ENCODE data around the gene FHL3.

DNA sequence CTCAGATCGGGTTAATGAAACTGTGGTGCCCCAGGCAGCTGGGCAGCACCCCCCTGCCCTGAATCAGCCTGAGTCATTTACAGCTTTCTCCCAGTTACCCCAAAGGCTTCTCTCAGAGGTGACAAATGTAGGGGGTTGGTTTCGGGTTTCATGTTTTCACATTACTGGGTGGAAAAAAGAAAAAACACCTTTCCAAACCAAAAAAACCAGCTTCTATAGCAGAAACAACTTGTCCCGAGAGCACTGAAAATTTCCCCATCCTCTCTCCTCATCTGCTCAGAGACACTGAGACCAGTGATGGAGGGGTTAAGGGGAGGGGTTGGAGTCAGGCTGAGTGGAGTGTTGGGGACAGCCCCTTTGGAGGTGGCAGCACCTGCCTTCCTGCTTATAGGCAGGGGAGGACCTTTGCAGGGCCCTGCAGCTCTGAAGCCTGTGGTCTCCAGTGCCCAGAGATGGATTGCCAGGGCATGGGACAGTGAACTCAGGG, 22.8 kb upstream of the FHL3 start:
- TF ChIP-seq RXRA (IDR thresholded peaks at IDR 0.05; ENCODE audit: borderline replicate concordance, low read depth), result no peak
- TF ChIP-seq, protein P1, sequence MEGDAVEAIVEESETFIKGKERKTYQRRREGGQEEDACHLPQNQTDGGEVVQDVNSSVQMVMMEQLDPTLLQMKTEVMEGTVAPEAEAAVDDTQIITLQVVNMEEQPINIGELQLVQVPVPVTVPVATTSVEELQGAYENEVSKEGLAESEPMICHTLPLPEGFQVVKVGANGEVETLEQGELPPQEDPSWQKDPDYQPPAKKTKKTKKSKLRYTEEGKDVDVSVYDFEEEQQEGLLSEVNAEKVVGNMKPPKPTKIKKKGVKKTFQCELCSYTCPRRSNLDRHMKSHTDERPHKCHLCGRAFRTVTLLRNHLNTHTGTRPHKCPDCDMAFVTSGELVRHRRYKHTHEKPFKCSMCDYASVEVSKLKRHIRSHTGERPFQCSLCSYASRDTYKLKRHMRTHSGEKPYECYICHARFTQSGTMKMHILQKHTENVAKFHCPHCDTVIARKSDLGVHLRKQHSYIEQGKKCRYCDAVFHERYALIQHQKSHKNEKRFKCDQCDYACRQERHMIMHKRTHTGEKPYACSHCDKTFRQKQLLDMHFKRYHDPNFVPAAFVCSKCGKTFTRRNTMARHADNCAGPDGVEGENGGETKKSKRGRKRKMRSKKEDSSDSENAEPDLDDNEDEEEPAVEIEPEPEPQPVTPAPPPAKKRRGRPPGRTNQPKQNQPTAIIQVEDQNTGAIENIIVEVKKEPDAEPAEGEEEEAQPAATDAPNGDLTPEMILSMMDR (IDR thresholded peaks at IDR 0.05), result no peak
- TF ChIP-seq TEAD4 (IDR thresholded peaks at IDR 0.05; ENCODE audit: borderline replicate concordance, insufficient read depth), result no peak
- no peak for TF ChIP-seq EP300 (IDR thresholded peaks at IDR 0.05; ENCODE audit: borderline replicate concordance in 1 of 2, low read depth in 1 of 2, low read length in 1 of 2)
- no peak for TF ChIP-seq GATA2 (CRISPR knock-in tag; IDR thresholded peaks at IDR 0.05)
- no peak for TF ChIP-seq JUND (IDR thresholded peaks at IDR 0.05)
- no peak for TF ChIP-seq MXI1 (IDR thresholded peaks at IDR 0.05; ENCODE audit: low read depth, low read length)
- TF ChIP-seq, protein P2, sequence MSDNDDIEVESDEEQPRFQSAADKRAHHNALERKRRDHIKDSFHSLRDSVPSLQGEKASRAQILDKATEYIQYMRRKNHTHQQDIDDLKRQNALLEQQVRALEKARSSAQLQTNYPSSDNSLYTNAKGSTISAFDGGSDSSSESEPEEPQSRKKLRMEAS (IDR thresholded peaks at IDR 0.05; ENCODE audit: low read depth), result no peak
- no peak for TF ChIP-seq SMC3 (IDR thresholded peaks at IDR 0.05; ENCODE audit: low read depth, low read length)
- no peak for TF ChIP-seq RCOR1 (IDR thresholded peaks at IDR 0.05; ENCODE audit: low read length)
- TF ChIP-seq RAD21 (IDR thresholded peaks at IDR 0.05; ENCODE audit: low read length), result no peak
- TF ChIP-seq, protein P3, sequence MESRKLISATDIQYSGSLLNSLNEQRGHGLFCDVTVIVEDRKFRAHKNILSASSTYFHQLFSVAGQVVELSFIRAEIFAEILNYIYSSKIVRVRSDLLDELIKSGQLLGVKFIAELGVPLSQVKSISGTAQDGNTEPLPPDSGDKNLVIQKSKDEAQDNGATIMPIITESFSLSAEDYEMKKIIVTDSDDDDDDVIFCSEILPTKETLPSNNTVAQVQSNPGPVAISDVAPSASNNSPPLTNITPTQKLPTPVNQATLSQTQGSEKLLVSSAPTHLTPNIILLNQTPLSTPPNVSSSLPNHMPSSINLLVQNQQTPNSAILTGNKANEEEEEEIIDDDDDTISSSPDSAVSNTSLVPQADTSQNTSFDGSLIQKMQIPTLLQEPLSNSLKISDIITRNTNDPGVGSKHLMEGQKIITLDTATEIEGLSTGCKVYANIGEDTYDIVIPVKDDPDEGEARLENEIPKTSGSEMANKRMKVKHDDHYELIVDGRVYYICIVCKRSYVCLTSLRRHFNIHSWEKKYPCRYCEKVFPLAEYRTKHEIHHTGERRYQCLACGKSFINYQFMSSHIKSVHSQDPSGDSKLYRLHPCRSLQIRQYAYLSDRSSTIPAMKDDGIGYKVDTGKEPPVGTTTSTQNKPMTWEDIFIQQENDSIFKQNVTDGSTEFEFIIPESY (IDR thresholded peaks at IDR 0.05; ENCODE audit: borderline replicate concordance, low read depth), result no peak
- no peak for TF ChIP-seq YY1 (IDR thresholded peaks at IDR 0.05; ENCODE audit: low read depth)
- TF ChIP-seq MEF2A (IDR thresholded peaks at IDR 0.05; ENCODE audit: borderline replicate concordance, low read depth), result no peak
